IPS-NIHi11 (cell line): Measurements from ENCODE around the gene CXCL12.

Source experiments
- DNase-seq: peaks from one replicate; pipeline ENCODE4 v3.0.0; 2012; ENCODE audit warnings: mixed read lengths, low spot score

The CXCL12 gene

GRCh38 chr10:44334091-44334490 is 50.8 kb downstream of the CXCL12 start:
- DNase-seq, result no peak

- no peak for DNase-seq
These were observed 51.4 kb downstream of the CXCL12 start for GRCh38 chr10:44333511-44333910.

- no peak for DNase-seq
These were observed 52.4 kb downstream of the CXCL12 start for GRCh38 chr10:44332465-44332864.

- no peak for DNase-seq
These were observed 54.5 kb downstream of the CXCL12 start for GRCh38 chr10:44330431-44330830.

GRCh38 chr10:44327461-44327860 is 57.4 kb downstream of the CXCL12 start:
- DNase-seq, result no peak
